ENCODE results near the gene PRDX5. TPM values are rescaled to one million over a fixed set of nuclear protein-coding genes. Genes with fewer than 3 reads are reported as not detected.

The PRDX5 gene
- total and polyA plus RNA-seq, 10 of the 15 experiments (the other 5 are each of a cell fraction or from before 2014, with no cell fraction given) = 95.7 to 406 (median 240) TPM

- TF ChIP-seq, protein P1, sequence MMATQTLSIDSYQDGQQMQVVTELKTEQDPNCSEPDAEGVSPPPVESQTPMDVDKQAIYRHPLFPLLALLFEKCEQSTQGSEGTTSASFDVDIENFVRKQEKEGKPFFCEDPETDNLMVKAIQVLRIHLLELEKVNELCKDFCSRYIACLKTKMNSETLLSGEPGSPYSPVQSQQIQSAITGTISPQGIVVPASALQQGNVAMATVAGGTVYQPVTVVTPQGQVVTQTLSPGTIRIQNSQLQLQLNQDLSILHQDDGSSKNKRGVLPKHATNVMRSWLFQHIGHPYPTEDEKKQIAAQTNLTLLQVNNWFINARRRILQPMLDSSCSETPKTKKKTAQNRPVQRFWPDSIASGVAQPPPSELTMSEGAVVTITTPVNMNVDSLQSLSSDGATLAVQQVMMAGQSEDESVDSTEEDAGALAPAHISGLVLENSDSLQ (IDR thresholded peaks at IDR 0.05) = no peak
- TF ChIP-seq NKRF (conservative IDR thresholded peaks at IDR 0.05) (no peak), NR2C2 (IDR thresholded peaks at IDR 0.05; ENCODE audit: borderline replicate concordance, control insufficient read depth, insufficient read length, low read depth) (no peak), SMARCA5 (IDR thresholded peaks at IDR 0.05) (peak; percentile 66; the same call in 1 of the 2 replicates), POLR2AphosphoS2 (IDR thresholded peaks at IDR 0.05; ENCODE audit: low read depth, low read length) (no peak), JUND (IDR thresholded peaks at IDR 0.05; ENCODE audit: low read depth, low read length) (no peak), KDM1A (IDR thresholded peaks at IDR 0.05; ENCODE audit: borderline replicate concordance) (no peak), MXI1 (IDR thresholded peaks at IDR 0.05; ENCODE audit: low read depth, low read length) (peak; percentile 36; the same call in 1 of the 2 replicates), ZBED1 (IDR thresholded peaks at IDR 0.05; ENCODE audit: borderline replicate concordance) (no peak), RAD21 (IDR thresholded peaks at IDR 0.05; ENCODE audit: insufficient read depth, low read depth, low read length) (peak; percentile 40), POU2F2 (IDR thresholded peaks at IDR 0.05; ENCODE audit: borderline replicate concordance, low read depth, low read length) (peak; percentile 12; the same call in 1 of the 3 replicates), JUNB (IDR thresholded peaks at IDR 0.05) (no peak), RUNX3 (IDR thresholded peaks at IDR 0.05; ENCODE audit: low read length) (no peak), BHLHE40 (IDR thresholded peaks at IDR 0.05; ENCODE audit: borderline replicate concordance in 1 of 2, low read depth in 2 of 2, low read length in 1 of 2) (peak in 1 of 2 experiments; percentile 37; a peak in 2 of 4 replicates)
- TF ChIP-seq, protein P2, sequence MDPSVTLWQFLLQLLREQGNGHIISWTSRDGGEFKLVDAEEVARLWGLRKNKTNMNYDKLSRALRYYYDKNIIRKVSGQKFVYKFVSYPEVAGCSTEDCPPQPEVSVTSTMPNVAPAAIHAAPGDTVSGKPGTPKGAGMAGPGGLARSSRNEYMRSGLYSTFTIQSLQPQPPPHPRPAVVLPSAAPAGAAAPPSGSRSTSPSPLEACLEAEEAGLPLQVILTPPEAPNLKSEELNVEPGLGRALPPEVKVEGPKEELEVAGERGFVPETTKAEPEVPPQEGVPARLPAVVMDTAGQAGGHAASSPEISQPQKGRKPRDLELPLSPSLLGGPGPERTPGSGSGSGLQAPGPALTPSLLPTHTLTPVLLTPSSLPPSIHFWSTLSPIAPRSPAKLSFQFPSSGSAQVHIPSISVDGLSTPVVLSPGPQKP (IDR thresholded peaks at IDR 0.05; ENCODE audit: low read depth, low read length) = no peak
- TF ChIP-seq, protein P3, sequence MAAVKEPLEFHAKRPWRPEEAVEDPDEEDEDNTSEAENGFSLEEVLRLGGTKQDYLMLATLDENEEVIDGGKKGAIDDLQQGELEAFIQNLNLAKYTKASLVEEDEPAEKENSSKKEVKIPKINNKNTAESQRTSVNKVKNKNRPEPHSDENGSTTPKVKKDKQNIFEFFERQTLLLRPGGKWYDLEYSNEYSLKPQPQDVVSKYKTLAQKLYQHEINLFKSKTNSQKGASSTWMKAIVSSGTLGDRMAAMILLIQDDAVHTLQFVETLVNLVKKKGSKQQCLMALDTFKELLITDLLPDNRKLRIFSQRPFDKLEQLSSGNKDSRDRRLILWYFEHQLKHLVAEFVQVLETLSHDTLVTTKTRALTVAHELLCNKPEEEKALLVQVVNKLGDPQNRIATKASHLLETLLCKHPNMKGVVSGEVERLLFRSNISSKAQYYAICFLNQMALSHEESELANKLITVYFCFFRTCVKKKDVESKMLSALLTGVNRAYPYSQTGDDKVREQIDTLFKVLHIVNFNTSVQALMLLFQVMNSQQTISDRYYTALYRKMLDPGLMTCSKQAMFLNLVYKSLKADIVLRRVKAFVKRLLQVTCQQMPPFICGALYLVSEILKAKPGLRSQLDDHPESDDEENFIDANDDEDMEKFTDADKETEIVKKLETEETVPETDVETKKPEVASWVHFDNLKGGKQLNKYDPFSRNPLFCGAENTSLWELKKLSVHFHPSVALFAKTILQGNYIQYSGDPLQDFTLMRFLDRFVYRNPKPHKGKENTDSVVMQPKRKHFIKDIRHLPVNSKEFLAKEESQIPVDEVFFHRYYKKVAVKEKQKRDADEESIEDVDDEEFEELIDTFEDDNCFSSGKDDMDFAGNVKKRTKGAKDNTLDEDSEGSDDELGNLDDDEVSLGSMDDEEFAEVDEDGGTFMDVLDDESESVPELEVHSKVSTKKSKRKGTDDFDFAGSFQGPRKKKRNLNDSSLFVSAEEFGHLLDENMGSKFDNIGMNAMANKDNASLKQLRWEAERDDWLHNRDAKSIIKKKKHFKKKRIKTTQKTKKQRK (IDR thresholded peaks at IDR 0.05; ENCODE audit: low read depth, low read length) = no peak
- TF ChIP-seq, protein P4, sequence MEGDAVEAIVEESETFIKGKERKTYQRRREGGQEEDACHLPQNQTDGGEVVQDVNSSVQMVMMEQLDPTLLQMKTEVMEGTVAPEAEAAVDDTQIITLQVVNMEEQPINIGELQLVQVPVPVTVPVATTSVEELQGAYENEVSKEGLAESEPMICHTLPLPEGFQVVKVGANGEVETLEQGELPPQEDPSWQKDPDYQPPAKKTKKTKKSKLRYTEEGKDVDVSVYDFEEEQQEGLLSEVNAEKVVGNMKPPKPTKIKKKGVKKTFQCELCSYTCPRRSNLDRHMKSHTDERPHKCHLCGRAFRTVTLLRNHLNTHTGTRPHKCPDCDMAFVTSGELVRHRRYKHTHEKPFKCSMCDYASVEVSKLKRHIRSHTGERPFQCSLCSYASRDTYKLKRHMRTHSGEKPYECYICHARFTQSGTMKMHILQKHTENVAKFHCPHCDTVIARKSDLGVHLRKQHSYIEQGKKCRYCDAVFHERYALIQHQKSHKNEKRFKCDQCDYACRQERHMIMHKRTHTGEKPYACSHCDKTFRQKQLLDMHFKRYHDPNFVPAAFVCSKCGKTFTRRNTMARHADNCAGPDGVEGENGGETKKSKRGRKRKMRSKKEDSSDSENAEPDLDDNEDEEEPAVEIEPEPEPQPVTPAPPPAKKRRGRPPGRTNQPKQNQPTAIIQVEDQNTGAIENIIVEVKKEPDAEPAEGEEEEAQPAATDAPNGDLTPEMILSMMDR (IDR thresholded peaks at IDR 0.05 in 2 of 3, conservative IDR thresholded peaks at IDR 0.05 in 1 of 3; ENCODE audit: control insufficient read depth in 2 of 3, extremely low read depth in 1 of 3, insufficient read depth in 1 of 3, low read depth in 3 of 3, low read length in 3 of 3) = peak; percentile 55 to 64 (median 55)
Observed at GRCh38 chr11:64359712-64360445, 42.0 kb downstream of the PRDX5 start (continued).

All from GM12878 (cell line).